Gastroesophageal sphincter (tissue), 3 donors: Measurements from ENCODE around the gene AP2M1.

ENCODE experiments used
- EP300 ChIP-seq: sonication (generic); formaldehyde crosslinking; IDR thresholded peaks from one replicate; pipeline ENCODE4 v1.6.1; 2017; ENCODE audit warnings: antibody characterized with exemption, mild to moderate bottlenecking
- TF ChIP-seq, protein P1 (sequence below), 4 experiments: fragments of 200-600 bp in 2 of 4; fragments of 450-650 bp in 2 of 4; sonication (generic) in 1 of 4; IDR thresholded peaks; one replicate each; pipeline ENCODE4 v1.5.1; 2017 to 2019; ENCODE audit warnings: antibody characterized with exemption in 4 of 4, mild to moderate bottlenecking in 2 of 4, moderate library complexity in 2 of 4

DNA sequence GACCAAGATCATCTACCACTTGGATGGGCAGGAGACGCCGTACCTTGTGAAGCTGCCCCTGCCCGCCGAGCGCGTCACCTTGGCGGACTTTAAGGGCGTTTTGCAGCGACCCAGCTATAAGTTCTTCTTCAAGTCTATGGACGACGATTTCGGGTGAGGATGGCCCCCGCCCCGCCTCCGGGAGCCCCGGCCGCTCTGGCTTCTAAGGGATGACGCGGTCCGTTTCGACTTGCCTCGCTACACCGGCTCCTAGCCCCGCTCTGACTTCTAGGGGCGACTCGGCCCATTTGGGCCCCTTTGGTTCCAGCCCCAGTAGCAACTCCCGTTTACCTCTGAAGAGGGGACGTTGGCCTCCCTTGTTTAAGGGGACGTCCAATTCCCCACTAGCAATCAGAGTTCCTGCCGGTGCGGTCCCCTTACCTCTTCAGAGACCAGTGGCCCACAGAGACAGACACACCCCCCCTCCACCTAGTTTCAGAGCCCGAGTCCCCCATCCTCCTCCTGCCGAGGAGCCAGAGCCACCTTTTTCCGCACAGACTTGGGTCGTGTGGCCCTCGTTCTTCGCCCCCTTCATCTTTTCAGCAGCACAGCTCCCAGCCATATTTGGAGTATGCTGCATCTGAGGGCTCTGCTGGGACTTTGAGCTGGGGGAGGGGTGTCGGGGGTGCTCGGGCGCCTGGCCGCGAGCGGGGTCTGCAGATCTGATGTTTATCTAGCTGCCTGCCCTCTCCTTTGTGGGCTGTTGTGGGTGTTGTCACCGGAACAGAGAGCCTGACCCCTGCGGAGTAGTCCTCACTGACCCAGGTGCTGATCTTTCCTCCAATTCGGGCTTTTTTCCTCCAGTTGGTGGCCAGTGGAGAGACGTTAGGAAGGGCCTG, 18.8 kb upstream of the AP2M1 start:
- TF ChIP-seq, protein P1, sequence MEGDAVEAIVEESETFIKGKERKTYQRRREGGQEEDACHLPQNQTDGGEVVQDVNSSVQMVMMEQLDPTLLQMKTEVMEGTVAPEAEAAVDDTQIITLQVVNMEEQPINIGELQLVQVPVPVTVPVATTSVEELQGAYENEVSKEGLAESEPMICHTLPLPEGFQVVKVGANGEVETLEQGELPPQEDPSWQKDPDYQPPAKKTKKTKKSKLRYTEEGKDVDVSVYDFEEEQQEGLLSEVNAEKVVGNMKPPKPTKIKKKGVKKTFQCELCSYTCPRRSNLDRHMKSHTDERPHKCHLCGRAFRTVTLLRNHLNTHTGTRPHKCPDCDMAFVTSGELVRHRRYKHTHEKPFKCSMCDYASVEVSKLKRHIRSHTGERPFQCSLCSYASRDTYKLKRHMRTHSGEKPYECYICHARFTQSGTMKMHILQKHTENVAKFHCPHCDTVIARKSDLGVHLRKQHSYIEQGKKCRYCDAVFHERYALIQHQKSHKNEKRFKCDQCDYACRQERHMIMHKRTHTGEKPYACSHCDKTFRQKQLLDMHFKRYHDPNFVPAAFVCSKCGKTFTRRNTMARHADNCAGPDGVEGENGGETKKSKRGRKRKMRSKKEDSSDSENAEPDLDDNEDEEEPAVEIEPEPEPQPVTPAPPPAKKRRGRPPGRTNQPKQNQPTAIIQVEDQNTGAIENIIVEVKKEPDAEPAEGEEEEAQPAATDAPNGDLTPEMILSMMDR (IDR thresholded peaks at IDR 0.05) = no peak
- TF ChIP-seq EP300 = no peak
